IMR-90 (cell line): ENCODE data around the gene PRKAR1B. TPM values are rescaled to one million over a fixed set of nuclear protein-coding genes. Genes with fewer than 3 reads are reported as not detected.

Experiments used
- ATAC-seq: fragments of 200-7000 bp; cut with Tn5 transposase; 2 replicates; pipeline ENCODE4 v1.9.1; 2020; ENCODE audit warnings: low read depth, mild to moderate bottlenecking, moderate library complexity
- BruUV-seq: library from RNA; stranded (reverse); fragments of 400-500 nt; replicated peaks from 2 replicates; lab custom pipeline; 2021; lab: Mats Ljungman, UMichigan
- CTCF ChIA-PET: fragments of 300-600 bp; formaldehyde crosslinking; extraction: SDS; loops from one replicate; lab custom pipeline; 2021; ENCODE audit warnings: antibody characterized with exemption; lab: Yijun Ruan, JAX
- POLR2A ChIA-PET: fragments of 300-600 bp; sonication (Branson Sonifier 250); formaldehyde crosslinking; loops from one replicate; lab custom pipeline; 2022; ENCODE audit warnings: antibody characterized with exemption; ENCODE audit not compliant: unreplicated experiment; lab: Charles Lee
- DNase-seq: peaks from one replicate; pipeline ENCODE4 v3.0.0; 2013
- H2AFZ ChIP-seq: replicated peaks from 2 replicates; pipeline ENCODE3; 2013; ENCODE audit warnings: low read length, mild to moderate bottlenecking; ENCODE audit not compliant: poor library complexity
- H2AK5ac ChIP-seq: 2 replicates; pipeline ENCODE4 v1.6.1; 2013; ENCODE audit warnings: low read depth, low read length, inconsistent platforms
- H2AK9ac ChIP-seq: replicated peaks from 2 replicates; pipeline ENCODE3; 2013; ENCODE audit warnings: mild to moderate bottlenecking, low read depth, low read length, moderate library complexity; ENCODE audit not compliant: poor library complexity
- H2BK120ac ChIP-seq: 2 replicates; pipeline ENCODE4 v1.6.1; 2013; ENCODE audit warnings: low read depth, low read length, inconsistent platforms
- H2BK15ac ChIP-seq: 3 replicates; pipeline ENCODE4 v1.6.1; 2013; ENCODE audit warnings: low read depth, low read length, inconsistent platforms
- H2BK20ac ChIP-seq: 2 replicates; pipeline ENCODE4 v1.6.1; 2013; ENCODE audit warnings: low read depth, mild to moderate bottlenecking, inconsistent platforms, low read length, moderate library complexity
- H2BK5ac ChIP-seq: 2 replicates; pipeline ENCODE4 v1.6.1; 2013; ENCODE audit warnings: mild to moderate bottlenecking, low read depth, low read length, inconsistent platforms; ENCODE audit not compliant: poor library complexity, severe bottlenecking
- H3K14ac ChIP-seq: replicated peaks from 2 replicates; pipeline ENCODE4 v1.6.1; 2013; ENCODE audit warnings: low read depth, low read length, inconsistent platforms
- H3K18ac ChIP-seq: 2 replicates; pipeline ENCODE4 v1.6.1; 2013; ENCODE audit warnings: low read depth, low read length, control low read depth
- H3K23ac ChIP-seq: 2 replicates; pipeline ENCODE4 v1.6.1; 2013; ENCODE audit warnings: low read depth, low read length, inconsistent platforms
- H3K27ac ChIP-seq: 2 replicates; pipeline ENCODE4 v1.5.1; 2013; ENCODE audit warnings: mild to moderate bottlenecking, control low read depth, low read length; ENCODE audit not compliant: insufficient read depth
- H3K27me3 ChIP-seq: 2 replicates; pipeline ENCODE4 v1.6.1; 2013; ENCODE audit warnings: low read length; ENCODE audit not compliant: control insufficient read depth, insufficient read depth
- H3K36me3 ChIP-seq: 2 replicates; pipeline ENCODE4 v1.6.1; 2013; ENCODE audit warnings: low read length, mixed read lengths; ENCODE audit not compliant: control insufficient read depth, insufficient read depth
- H3K4ac ChIP-seq: 2 replicates; pipeline ENCODE4 v1.6.1; 2013; ENCODE audit warnings: low read depth, low read length, inconsistent platforms
- H3K4me1 ChIP-seq: 2 replicates; pipeline ENCODE4 v1.6.1; 2013; ENCODE audit warnings: low read length, mixed read lengths; ENCODE audit not compliant: control insufficient read depth, insufficient read depth
- H3K4me2 ChIP-seq: 2 replicates; pipeline ENCODE4 v1.6.1; 2013; ENCODE audit warnings: low read depth, mild to moderate bottlenecking, control low read depth, low read length, moderate library complexity
- H3K4me3 ChIP-seq: 2 replicates; pipeline ENCODE4 v1.5.1; 2013; ENCODE audit warnings: low read depth, mild to moderate bottlenecking, control low read depth, low read length, moderate library complexity; ENCODE audit not compliant: insufficient read depth
- H3K56ac ChIP-seq: 2 replicates; pipeline ENCODE4 v1.6.1; 2013; ENCODE audit warnings: low read length, inconsistent platforms; ENCODE audit not compliant: insufficient read depth; ENCODE audit errors: extremely low read depth
- H3K79me1 ChIP-seq, 2 experiments: 2 replicates each; pipeline ENCODE4 v1.6.1; 2013; ENCODE audit warnings: low read length in 2 of 2, inconsistent platforms in 1 of 2, low read depth in 1 of 2
- H3K9ac ChIP-seq: 2 replicates; pipeline ENCODE4 v1.6.1; 2013; ENCODE audit warnings: low read depth, low read length, control low read depth
- H3K9me1 ChIP-seq: 2 replicates; pipeline ENCODE4 v1.6.1; 2013; ENCODE audit warnings: low read length, inconsistent platforms; ENCODE audit not compliant: insufficient read depth
- H3K9me3 ChIP-seq: 2 replicates; pipeline ENCODE4 v1.6.1; 2013; ENCODE audit warnings: low read length; ENCODE audit not compliant: control insufficient read depth, insufficient read depth
- H4K20me1 ChIP-seq: 2 replicates; pipeline ENCODE4 v1.6.1; 2013; ENCODE audit warnings: low read length, inconsistent platforms; ENCODE audit not compliant: insufficient read depth
- H4K5ac ChIP-seq: 2 replicates; pipeline ENCODE4 v1.6.1; 2013; ENCODE audit warnings: mild to moderate bottlenecking, low read depth, low read length, control low read depth
- H4K8ac ChIP-seq, 2 experiments: 2 replicates each; pipeline ENCODE4 v1.6.1; 2013; ENCODE audit warnings: low read depth in 2 of 2, low read length in 2 of 2, control low read depth in 1 of 2, inconsistent platforms in 1 of 2
- H4K91ac ChIP-seq: 2 replicates; pipeline ENCODE4 v1.6.1; 2013; ENCODE audit warnings: low read depth, low read length, inconsistent platforms; ENCODE audit not compliant: insufficient read depth
- CTCF ChIP-seq: conservative IDR thresholded peaks from 2 replicates; pipeline ENCODE4 v1.5.1; 2012; ENCODE audit warnings: mild to moderate bottlenecking, low read depth, low read length, improper control_type of control experiment
- ELK1 ChIP-seq: fragments of 150-350 bp; IDR thresholded peaks from 2 replicates; pipeline ENCODE4 v1.6.1; 2016; ENCODE audit warnings: low read depth, mild to moderate bottlenecking, low read length, moderate library complexity, borderline replicate concordance
- POLR2A ChIP-seq: IDR thresholded peaks from 2 replicates; pipeline ENCODE4 v1.6.1; 2012; ENCODE audit warnings: mild to moderate bottlenecking, low read depth, low read length
- RAD21 ChIP-seq: IDR thresholded peaks from 2 replicates; pipeline ENCODE4 v1.6.1; 2012; ENCODE audit warnings: low read length, improper control_type of control experiment
- USF2 ChIP-seq: fragments of 150-350 bp; IDR thresholded peaks from 2 replicates; pipeline ENCODE4 v1.6.1; 2017; ENCODE audit warnings: mild to moderate bottlenecking, antibody characterized with exemption, low read length, low read depth
- WGBS, 2 experiments: methylation state at CpG; one replicate each; pipeline versions ENCODE4 v1.1.5 to v1.1.7; 2013; ENCODE audit warnings: missing lambda C conversion rate in 2 of 2; ENCODE audit not compliant: insufficient read length in 1 of 2; ENCODE audit errors: extremely low coverage in 2 of 2; 5-methylcytosine and 5-hydroxymethylcytosine counted together
- dilution Hi-C: fragments of 300-500 bp; cut with HindIII; formaldehyde crosslinking; loops from one replicate; pipeline ENCODE4 v1.14.3; 2018; ENCODE audit warnings: low sequenced_read_pairs; ENCODE audit not compliant: unreplicated experiment
- in situ Hi-C: fragments of 300-500 bp; cut with MboI; formaldehyde crosslinking; loops from 3 replicates; pipeline ENCODE4 v1.14.3; 2019; ENCODE audit warnings: low sequenced_read_pairs, inconsistent platforms, mixed read lengths
- intact Hi-C: fragments of 100-400 bp; cut with micrococcal nuclease; formaldehyde crosslinking; loops from 2 replicates; pipeline ENCODE4 v1.10.0; 2022
- polyA plus RNA-seq, 3 experiments: library from polyadenylated mRNA; depleted of rRNA; stranded (reverse); fragments of >200 nt; gene quantifications; 2 replicates each; pipeline ENCODE4 v1.2.3, GENCODE V29; 2012; ENCODE audit warnings: low replicate concordance in 1 of 3
- total RNA-seq: library from RNA; depleted of rRNA; stranded (reverse); fragments of >200 nt; gene quantifications from 2 replicates; pipeline ENCODE4 v1.2.3, GENCODE V29; 2012

The PRKAR1B gene
- total and polyA plus RNA-seq, 2 of the 4 experiments (the other 2 are of a cell fraction), result 15.2 to 20.2 TPM

- no peak overlapping the region for H2AK5ac ChIP-seq
- H2BK5ac ChIP-seq, result no peak overlapping the region
- ATAC-seq (no peak), DNase-seq (no peak)
- H3K9me1 ChIP-seq, result peaks cover 6% of the 10 kb centered on the region; the same call in 1 of the 2 replicates
- H4K8ac ChIP-seq, result no peak overlapping the region
- no peak overlapping the region for H4K5ac ChIP-seq
- no peak overlapping the region for H3K27ac ChIP-seq
- H3K4ac ChIP-seq, result no peak overlapping the region
- dilution Hi-C loops, result no loop called here
- H3K23ac ChIP-seq, result no peak overlapping the region
- H3K18ac ChIP-seq, result no peak overlapping the region
- no peaks in the 10 kb centered on the region for H3K9me3 ChIP-seq
- H4K91ac ChIP-seq, result no peak overlapping the region
- no peaks in the 10 kb centered on the region for H3K27me3 ChIP-seq
- POLR2A ChIA-PET, result no interaction called here
- in situ Hi-C loops, result no loop called here
- H3K4me2 ChIP-seq, result no peak overlapping the region
- H2AFZ ChIP-seq, result no peak overlapping the region
- TF ChIP-seq ELK1 (no peak), USF2 (no peak), POLR2A (no peak), CTCF (no peak), RAD21 (no peak)
- no peak overlapping the region for H2BK20ac ChIP-seq
- H3K56ac ChIP-seq, result no peak overlapping the region
- intact Hi-C loops, result loop anchor here (10.0 kb wide), 1 partner anchor 365 kb away; the partner anchor contains the start of gene GET4
- H4K20me1 ChIP-seq, result no peaks in the 10 kb centered on the region; the same call in 1 of the 2 replicates
- H2BK120ac ChIP-seq, result no peak overlapping the region
- no TSS peak for BruUV-seq
- peaks cover 0 to 20% of the 10 kb centered on the region in 2 experiments; a peak in 3 of 4 replicates for H3K79me1 ChIP-seq
- H3K4me1 ChIP-seq, result peaks cover 2% of the 10 kb centered on the region; the same call in 1 of the 2 replicates
- H3K36me3 ChIP-seq, result 0 out of 2 replicates have a peak, but pooled peaks cover 4% of the 10 kb centered on the region
- no peak overlapping the region for H2AK9ac ChIP-seq
- CTCF ChIA-PET, result no interaction called here
- H3K9ac ChIP-seq, result no peak overlapping the region
- no peak overlapping the region for H3K4me3 ChIP-seq
- no peak overlapping the region for H3K14ac ChIP-seq
- H2BK15ac ChIP-seq, result no peak overlapping the region
- WGBS, 2 experiments, result no CpG with 5 or more reads among the region's 17 CpGs
Observed at GRCh38 chr7:510131-510481, 217.0 kb downstream of the PRKAR1B start.
